Measurements from ENCODE around the gene PAGR1.
"Not testable (repeated sequence)": the region's sequence is repeated elsewhere in the genome, so short reads cannot be mapped to it uniquely, and the experiment has no call there.

PAGR1 gene

DNA sequence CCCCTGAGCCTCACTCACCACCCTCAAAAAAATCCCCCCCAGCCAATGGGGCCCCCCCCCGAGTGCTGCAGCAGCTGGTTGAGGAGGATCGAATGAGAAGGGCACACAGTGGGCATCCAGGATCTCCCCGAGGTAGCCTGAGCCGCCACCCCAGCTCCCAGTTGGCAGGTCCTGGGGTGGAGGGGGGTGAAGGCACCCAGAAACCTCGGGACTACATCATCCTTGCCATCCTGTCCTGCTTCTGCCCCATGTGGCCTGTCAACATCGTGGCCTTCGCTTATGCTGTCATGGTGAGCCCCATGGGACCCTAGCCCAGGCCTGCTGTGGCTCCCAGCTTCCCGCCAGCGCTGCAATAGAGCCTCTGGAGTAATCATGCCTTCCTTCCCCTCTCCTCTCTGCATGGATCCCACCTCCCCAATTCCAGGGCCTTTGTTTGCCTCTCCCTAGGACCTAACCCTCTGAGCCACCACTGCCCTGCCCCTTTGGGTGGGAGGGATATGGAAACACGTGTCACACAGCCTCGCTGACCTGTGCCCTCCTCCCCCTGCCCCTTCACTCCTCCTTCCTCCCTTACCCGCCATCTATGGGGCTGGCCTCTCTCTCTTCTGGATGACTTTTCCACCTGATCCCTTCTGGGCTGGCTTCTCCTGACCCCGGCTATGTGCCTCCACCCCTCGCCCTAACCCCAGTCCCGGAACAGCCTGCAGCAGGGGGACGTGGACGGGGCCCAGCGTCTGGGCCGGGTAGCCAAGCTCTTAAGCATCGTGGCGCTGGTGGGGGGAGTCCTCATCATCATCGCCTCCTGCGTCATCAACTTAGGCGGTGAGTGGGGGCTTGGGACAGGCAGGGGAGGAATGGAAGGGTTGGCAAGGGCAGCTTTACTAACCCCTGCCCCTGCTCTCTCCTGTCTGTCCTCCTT is 2.0 kb upstream of the PAGR1 start:
- no peak for DNase-seq

DNA sequence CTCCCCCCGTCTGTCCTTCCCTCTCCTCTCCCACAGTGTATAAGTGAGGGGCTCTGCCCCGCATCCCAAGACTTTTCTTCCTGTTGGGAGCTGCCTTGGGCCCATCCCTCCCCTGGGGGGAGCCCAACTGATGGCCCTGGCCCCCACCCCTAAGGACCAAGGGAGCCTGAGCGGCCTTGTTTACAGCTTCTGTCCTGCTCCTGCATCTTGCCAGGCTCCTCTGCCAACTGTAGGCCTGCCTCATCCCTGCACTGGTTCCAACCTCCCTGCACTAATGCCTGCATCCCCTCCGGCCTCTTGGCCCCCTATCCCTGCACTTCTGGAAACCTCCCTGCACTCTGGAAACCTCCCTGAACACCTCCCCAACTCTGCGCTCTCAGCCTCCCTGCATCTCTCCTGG is 1.4 kb upstream of the PAGR1 start:
- DNase-seq, result no peak

DNA sequence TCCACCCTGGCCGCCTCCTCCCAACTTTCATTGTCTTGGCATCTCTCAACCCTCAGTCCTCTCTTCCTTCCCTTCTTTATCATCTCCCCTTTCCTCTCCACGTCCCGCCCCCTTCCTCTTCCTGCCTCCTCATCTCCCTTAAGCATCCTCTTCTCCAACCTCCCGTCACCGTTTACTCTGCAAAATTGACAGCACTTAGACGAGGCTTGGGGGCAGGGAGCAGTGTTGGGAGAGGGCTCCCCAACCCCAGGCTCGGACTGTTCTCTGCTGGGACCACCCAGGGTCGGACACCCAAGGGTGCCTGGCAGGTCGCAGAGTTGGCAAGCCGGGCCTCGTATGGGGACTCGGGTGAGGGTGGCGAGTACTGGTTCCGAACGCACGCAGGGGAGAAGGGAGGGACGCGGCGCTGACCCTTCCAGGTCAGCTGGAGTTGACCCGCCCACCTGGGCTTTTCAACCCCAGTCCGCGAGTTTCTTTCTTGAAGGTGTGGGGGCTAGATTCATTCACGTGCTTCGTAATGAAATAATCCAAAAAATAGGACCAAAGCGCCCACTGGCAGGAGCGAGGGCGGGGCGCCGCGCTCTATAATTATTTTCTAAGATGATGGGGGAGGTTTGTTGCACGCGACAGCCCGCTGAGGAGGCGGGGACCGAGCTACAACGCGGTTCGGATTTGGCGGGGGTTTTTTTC is 775 bp upstream of the PAGR1 start:
- DNase-seq, result no peak

DNA sequence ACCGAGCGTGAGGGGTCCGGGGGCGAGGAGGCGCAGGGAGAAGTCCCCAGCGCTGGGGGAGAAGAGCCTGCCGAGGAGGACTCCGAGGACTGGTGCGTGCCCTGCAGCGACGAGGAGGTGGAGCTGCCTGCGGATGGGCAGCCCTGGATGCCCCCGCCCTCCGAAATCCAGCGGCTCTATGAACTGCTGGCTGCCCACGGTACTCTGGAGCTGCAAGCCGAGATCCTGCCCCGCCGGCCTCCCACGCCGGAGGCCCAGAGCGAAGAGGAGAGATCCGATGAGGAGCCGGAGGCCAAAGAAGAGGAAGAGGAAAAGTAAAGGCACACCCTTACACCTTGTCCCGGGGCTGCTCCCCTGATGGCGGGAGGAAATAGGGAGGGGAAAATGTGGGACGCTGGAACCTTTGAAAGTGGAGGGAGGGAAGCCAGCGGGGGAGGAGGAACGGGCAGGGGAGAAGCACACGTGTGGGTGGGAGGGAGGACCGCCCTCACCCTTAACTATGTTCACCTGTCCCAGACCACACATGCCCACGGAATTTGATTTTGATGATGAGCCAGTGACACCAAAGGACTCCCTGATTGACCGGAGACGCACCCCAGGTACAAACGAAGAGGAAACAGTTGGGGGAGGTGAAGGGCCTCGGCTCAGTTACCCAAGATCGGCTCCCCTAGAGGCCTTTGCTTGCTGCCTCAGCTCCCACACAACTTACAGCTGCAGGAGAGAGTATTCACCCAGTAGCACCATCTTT is 916 bp downstream of the PAGR1 start:
- DNase-seq, result peak; percentile 70

DNA sequence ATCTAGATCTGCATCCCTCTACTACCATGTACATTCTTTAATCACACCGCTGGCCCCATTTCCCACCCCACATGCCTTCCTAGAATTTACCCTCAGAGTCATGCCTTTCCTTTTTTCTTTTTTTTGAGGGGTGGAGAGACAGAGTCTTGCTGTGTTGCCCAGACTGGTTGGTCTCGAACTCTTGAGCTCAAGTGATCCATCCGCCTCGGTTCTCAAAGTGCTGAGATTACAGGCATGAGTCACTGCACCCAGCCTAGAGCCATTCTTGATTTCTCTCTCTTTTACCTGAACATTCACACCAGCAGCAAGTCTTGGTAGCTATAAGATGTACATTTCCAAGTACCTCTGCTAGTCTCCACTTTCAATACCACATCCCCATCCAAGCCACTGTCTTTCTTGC is 2.1 kb downstream of the PAGR1 start:
- DNase-seq, result no peak

DNA sequence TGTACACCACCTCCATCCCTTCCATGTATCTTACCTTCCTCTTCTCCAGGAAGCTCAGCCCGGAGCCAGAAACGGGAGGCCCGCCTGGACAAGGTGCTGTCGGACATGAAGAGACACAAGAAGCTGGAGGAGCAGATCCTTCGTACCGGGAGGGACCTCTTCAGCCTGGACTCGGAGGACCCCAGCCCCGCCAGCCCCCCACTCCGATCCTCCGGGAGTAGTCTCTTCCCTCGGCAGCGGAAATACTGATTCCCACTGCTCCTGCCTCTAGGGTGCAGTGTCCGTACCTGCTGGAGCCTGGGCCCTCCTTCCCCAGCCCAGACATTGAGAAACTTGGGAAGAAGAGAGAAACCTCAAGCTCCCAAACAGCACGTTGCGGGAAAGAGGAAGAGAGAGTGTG is 3.6 kb downstream of the PAGR1 start:
- no peak for DNase-seq

DNA sequence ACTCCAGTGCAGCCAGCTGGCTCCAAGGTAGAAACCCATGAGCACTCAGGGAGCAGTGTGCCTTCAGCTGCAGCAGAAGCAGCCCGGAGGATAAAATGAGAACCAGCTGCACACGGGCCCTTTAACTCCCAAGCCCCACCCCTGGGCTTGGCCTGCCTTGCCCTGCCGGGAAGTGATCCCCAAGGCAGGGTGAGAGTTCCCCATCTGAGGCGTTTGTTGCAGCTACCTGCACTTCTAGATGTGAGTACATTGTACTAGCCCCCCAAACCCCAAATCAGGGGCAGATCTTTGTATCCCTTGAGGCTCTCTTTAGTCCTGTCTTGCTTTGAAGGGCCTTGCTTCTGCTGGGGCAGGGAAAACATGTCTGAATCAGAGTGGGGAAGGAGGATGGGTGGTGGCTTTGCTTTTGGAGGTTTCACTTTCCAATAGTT is 4.3 kb downstream of the PAGR1 start, which contains the start of gene MVP:
Gene MVP, plus strand, starts transcription at position 192 of the 431 bp plus-strand sequence. CDS start 10,088 bp downstream, outside the sequence.
- peak; percentile 26 for DNase-seq

DNA sequence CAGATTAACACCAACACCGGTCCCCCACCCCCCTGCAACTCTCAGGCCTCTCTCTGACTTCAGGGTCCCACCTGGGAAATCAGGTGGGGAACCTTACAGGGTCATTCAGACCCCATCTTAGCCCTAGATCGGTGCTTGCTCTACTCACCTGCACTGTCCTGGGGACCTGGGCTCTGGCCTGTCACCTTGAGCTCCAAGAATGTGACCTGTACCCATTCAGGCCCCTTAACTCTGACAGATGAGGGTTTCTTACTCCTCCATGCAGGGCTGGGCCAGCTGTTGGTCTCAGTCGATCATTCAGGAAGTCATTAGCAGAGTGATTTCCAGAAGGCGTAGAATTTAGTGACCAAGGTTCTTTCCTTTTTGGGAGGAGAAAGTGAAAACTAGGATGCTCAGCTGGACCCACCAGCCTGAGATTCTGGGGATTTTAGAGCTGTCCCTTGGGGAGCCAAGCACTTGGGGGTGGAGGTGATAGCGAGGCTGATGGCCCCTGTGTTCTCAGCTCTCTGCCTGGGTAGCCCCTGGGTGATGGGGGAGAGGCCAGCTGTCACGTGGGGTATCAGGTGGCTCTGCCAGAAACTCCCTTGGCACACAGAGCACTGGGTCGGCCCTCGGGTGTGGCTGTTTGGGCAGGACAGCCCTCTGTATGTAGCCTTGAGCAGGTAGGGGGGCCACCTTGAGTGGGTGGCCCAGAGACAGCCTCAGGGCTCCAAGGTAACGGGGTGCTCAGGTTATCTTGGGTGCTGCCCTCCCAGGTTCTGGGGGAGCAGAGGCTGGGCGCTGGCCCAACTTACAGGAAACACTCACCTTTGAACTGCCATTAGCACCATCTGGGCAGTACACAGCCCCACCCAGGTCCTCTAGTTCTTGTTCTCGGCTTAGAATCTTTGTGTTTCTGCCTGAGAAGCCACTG is 5.0 kb downstream of the PAGR1 start:
- peak; percentile 16 for DNase-seq

DNA sequence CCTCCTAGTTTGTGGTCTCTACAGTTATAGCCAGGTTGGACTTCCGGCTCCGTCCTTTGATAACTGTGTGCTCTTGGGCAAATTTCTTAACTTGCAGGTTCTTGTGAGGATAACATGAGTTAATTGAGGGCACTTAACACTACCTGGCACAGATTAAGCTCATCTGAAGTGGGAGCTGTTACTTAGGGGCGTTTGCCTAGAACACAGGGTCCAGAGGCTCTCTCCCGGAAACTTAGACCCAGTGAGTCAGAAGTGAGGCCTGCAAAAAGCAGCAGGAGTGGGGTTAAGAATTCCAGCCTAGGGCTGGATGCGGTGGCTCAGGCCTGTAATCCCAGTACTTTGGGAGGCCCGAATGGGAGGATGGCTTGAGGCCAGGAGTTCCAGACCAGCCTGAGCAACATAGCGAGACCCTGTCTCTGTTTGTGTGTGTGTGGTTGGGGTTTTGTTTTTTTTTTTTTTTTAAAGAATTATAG is 5.7 kb downstream of the PAGR1 start:
- no peak for DNase-seq

DNA sequence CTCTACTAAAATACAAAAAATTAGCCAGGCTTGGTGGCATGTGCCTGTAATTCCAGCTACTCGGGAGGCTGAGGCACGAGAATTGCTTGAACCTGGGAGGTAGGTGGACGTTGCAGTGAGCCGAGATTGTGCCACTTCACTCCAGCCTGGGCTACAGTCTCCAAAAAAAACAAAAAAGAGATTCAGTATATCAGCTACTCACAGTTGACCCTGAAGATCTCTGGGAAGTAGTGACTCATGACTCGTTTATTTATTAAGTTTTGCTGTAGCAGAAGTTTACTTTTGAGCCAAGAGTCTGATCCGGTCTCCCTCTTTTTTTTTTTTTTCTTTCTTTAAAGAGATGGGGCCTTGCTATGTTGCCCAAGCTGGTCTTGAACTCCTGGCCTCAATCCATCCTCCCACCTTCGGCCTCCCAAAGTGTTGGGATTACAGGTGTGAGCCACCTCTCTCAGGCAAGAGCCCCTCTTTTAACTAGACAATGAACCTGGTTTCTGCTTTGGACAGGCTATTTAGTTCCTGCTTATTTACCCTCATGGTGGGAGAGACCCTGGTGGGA is 8.7 kb downstream of the PAGR1 start:
- DNase-seq, result no peak

DNA sequence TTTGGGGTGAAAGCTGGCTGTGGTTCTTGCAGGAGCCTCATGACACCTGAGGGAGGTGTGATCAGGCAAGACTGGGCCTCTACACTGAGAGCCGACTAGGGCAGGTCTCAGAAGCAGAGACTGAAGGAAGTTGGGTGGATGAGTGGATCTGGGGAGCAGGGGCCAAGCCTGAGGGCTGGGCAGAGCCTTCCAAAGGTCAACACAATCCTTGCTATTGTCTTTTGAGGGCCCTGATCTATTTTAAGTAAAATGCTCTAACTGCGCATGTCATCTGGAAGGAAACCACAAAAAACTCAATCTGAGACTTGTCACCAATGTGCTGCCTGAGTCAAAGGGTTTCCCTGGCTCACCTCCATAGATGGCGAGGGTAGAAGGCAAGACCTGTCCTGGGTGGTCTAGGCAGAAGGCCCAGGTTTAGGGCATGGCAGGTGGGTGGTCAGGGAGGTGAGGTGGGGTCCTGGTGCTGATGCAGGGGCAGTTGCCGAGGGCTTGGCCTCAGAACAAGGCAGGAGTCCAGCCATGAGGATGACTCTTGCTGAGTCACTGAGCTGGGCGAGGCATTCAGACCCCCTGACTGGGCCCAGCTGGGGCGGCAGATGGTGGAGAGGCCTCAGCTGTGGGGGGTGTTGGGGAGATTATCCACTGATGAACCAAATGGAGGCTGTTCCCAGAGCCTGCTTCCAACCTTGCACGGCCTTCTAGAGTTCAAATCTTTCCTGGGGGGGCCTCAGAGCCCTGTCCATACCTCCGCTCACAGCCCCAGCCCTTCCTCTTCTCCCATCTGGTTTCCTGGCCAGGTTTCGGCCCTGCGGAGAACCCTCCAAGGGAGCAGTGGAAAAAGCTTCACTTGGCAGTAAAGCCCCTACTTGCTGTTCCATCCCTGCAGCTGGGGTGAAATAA is 9.4 kb downstream of the PAGR1 start:
- no peak for DNase-seq

DNA sequence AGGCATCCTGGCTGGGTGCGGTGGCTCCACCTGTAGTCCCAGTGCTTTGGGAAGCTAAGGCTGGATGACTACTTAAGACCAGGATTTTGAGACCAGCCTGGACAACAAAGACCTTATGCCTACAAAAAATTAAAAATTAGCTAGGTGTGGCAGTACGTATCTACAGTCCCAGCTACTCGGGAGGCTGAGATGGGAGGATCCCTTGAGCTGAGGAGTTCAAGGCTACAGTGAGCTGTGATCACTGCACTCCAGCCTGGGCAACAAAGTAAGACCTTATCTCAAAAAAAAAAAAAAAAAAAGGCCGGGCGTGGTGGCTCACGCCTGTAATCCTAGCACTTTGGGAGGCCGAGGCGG is 10.4 kb downstream of the PAGR1 start:
- DNase-seq, result no peak

DNA sequence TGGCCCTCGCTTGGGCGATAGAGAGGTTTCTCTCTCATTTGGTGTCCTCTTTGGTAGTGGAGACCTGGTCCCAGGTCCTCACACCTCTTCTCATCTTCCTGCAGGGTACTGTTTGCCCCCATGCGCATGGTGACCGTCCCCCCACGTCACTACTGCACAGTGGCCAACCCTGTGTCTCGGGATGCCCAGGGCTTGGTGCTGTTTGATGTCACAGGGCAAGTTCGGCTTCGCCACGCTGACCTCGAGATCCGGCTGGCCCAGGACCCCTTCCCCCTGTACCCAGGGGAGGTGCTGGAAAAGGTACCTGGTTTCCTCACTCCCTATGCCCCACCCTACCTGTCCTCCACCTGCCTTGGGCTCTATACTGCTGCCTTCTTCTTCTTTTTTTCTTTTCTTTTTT is 14.8 kb downstream of the PAGR1 start:
- no peak for DNase-seq

DNA sequence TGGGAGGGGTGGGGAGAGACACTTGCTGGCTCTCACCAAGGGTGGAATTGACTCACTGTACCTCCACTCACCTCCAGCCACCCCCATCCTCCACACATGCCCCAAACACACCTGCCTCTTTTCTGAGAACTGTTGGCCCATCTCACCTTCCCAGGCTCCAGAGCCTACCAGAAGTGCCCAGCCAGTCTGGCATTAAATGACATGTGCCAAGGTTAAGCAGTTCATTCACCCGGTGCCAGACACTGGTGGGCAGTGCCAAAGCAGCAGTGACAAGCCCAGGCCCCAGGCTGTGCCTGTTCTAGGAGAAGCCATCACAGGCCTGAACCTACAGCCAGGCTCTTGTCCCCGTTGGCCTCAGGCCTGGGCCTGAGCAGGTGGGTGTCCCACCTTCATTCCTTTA is 15.5 kb downstream of the PAGR1 start:
- DNase-seq, result no peak

DNA sequence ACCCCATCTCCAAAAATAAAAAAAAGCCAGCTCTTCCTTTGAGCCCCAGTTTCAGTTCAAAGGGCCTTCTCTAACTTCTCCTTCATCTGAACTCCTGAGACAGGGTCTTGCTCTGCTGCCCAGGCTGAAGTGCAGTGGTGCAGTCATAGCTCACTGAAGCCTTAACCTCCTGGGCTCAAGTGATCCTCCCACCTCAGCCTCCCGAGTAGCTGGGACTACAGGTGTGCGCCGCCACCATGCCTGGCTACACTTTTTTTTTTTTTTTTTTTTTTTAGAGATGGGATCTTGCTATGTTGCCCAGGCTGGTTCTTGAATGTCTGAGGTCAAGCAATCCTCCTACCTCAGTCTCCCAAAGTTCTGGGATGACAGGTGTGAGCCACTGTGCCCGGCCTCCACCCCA is 17.3 kb downstream of the PAGR1 start:
- not testable (repeated sequence) for DNase-seq

DNA sequence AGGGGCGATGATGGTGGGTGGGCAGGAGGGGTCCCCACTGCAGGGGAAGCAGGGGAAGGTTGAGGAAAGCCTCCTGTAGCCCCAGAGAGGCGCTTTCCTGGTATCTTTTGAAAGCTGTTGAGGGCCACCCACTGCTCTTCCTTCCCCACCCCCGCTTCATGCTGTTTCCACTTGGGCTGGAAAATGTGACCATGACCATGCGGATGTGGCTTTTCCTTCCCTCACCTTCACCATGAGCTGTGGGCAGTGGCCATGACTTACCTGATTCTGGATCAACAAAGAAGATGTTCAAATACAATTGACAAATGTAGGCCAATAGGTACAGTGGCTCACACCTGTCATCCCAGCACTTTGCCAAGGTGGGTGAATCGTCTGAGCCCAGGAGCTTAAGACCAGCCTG is 18.1 kb downstream of the PAGR1 start:
- no peak for DNase-seq

DNA sequence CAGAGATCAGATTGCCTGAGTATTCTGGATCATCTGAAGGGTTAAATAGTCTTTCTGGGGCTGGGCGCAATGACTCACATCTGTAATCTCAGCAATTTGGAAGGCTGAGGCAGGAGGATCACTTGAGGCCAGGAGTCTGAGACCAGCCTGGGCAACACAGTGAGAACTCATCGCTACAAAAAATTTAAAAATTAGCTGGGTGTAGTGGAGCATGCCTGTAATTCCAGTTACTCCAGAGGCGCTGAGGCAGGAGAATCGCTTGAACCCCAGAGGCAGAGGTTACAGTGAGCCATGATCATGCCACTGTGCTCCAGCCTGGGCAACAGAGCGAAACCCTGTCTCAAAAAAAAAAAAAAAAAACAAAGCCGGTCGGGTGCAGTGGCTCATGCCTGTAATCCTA is 20.0 kb downstream of the PAGR1 start:
- no peak for DNase-seq

DNA sequence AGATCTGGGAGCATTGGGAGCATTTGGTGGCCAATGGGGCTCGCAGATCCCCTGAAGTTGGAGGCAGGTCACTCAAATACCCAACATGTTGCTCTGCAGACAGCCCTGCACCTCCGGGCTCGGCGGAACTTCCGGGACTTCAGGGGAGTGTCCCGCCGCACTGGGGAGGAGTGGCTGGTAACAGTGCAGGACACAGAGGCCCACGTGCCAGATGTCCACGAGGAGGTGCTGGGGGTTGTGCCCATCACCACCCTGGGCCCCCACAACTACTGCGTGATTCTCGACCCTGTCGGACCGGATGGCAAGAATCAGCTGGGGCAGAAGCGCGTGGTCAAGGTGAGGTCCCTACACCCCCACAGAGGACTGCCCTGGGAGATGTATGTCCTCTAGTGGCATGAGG is 20.7 kb downstream of the PAGR1 start:
- DNase-seq, result no peak

DNA sequence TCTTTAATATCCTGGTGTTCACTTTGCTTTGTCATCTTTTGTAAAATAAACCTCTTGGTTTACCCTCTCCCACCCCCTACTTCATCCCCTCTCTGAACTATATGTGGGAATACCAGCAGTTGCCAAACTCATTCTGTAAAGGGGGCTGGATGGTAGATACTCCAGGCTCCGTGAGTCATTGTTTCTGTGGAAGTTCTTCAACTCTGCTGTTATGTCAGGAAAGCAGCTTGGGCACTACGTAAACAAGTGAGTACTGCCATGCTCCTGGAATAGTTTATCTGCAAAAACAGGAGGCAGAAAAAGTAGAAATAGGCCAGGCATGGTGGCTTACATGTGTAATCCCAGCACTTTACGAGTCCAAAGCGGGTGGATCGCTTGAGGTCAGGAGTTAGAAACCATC is 21.9 kb downstream of the PAGR1 start:
- no peak for DNase-seq

DNA sequence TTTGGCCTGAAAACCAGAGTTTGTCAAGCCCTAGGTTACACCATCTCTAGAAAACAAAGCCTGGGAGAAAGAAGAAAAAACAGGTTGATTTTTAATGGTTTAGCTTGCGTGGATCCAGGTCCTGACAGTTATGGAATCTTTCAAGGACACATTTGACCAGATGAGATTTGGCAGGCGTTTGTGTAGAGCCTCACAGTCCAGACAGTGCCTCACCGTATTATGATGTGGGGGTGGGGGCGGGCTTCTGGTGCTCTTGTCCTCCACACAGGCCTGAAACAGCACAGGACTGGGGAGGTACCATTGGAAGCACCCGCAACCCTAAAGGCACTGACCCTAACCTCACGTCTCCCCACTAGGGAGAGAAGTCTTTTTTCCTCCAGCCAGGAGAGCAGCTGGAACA is 23.9 kb downstream of the PAGR1 start:
- DNase-seq, result no peak

DNA sequence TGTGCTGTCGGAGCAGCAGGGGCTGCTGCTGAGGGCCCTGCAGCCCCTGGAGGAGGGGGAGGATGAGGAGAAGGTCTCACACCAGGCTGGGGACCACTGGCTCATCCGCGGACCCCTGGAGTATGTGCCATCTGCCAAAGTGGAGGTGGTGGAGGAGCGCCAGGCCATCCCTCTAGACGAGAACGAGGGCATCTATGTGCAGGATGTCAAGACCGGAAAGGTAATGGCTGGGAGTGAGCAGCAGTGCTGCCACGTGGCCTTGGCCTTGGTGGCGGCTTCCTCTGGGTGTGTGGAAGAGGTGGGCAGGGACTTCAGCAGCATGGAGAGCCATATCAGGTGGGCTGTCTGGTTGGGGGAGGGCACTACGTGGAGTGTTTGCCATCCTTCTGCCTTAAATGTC is 24.3 kb downstream of the PAGR1 start:
- DNase-seq, result no peak

Measured in DMS153 (cell line).